ENCODE results near the gene RNF208. TPM values are rescaled to one million over a fixed set of nuclear protein-coding genes. Genes with fewer than 3 reads are reported as not detected.

Gene RNF208
- total and polyA plus RNA-seq, 9 of the 15 experiments (the other 6 are each of a cell fraction or from before 2014, with no cell fraction given), result 0.15 to 6.9 (median 0.50) TPM; not detected in 2

- FAIRE-seq (no peak), ATAC-seq (no peak), DNase-seq (ENCODE audit: extremely low read depth in 1 of 4, low spot score in 3 of 4) (peak in 1 of 4 experiments; percentile 29)
- peaks cover 4% of the 10 kb centered on the region for H3K9me1 ChIP-seq (ENCODE audit: control insufficient read depth, insufficient read depth, low read length)
- peak overlapping the region; percentile 42; the same call in 2 of the 3 replicates for H3K27ac ChIP-seq (ENCODE audit: extremely low read depth, low read depth, low read length)
- ChIA-PET POLR2A (interaction anchor here (1.3 kb wide), 1 partner anchor 47 kb away, joined by 5 read pairs; no protein-coding TSS in a partner anchor), CTCF (ENCODE audit: low intra/inter-chr PET ratio) (interaction anchor here (0.6 to 1.6 kb wide), 5 partner anchors 20 to 207 kb away, joined by 3 to 11 read pairs (median 4); partner anchors contain the start of genes ANAPC2, NELFB and SSNA1)
- H3K4me3 ChIP-seq, result no peak overlapping the region
- peak overlapping the region; percentile 40 for H3K4me2 ChIP-seq (ENCODE audit: insufficient read depth, low read length)
- in situ Hi-C loops (cut with MboI), result loop anchor here (25.0 kb wide), 1 partner anchor 448 kb away; the partner anchor contains the start of genes CCDC183 and TMEM141
- H2AFZ ChIP-seq (ENCODE audit: low read depth, low read length), result no peak overlapping the region
- H4K20me1 ChIP-seq (replicated peaks; ENCODE audit: control insufficient read depth, insufficient read depth, low read length), result no peaks in the 10 kb centered on the region
- H3K36me3 ChIP-seq (ENCODE audit: control insufficient read depth, insufficient read depth, low read length), result peaks cover 4% of the 10 kb centered on the region; the same call in 1 of the 3 replicates
- WGBS (ENCODE audit: insufficient coverage, low coverage, missing lambda C conversion rate), result 65% methylated on average over 33 of the region's 35 CpGs
- BruUV-seq (replicated peaks), result no TSS peak
- H3K9ac ChIP-seq (ENCODE audit: insufficient read depth in 1 of 2, low read depth in 2 of 2, low read length in 2 of 2), result peak overlapping the region; percentile 9 to 85; a peak in 2 of 4 replicates
- peaks cover 27% of the 10 kb centered on the region for H3K79me2 ChIP-seq (ENCODE audit: control insufficient read depth, insufficient read depth, low read length)
- intact Hi-C loops (cut with micrococcal nuclease), result no loop called here
- H3K4me1 ChIP-seq (replicated peaks in 1 of 2; ENCODE audit: control insufficient read depth in 2 of 2, insufficient read depth in 2 of 2, low read length in 2 of 2), result peaks cover 16 to 99% of the 10 kb centered on the region in 2 experiments
- no peaks in the 10 kb centered on the region for H3K9me3 ChIP-seq (replicated peaks; ENCODE audit: control insufficient read depth, insufficient read depth, low read depth, low read length)
- no peaks in the 10 kb centered on the region for H3K27me3 ChIP-seq (ENCODE audit: control insufficient read depth in 2 of 2, insufficient read depth in 2 of 2, low read length in 2 of 2)
- TF ChIP-seq FOXM1 (IDR thresholded peaks at IDR 0.05; ENCODE audit: low read depth) (no peak), FOXM1 (CRISPR knock-in tag; IDR thresholded peaks at IDR 0.05; ENCODE audit: low read depth) (no peak), CTCF (IDR thresholded peaks at IDR 0.05 in 2 of 3, conservative IDR thresholded peaks at IDR 0.05 in 1 of 3; ENCODE audit: insufficient read depth in 2 of 3, low read depth in 1 of 3, low read length in 3 of 3) (peak; percentile 18 to 36 (median 27); a peak in 3 of 6 replicates), PCBP1 (IDR thresholded peaks at IDR 0.05; ENCODE audit: low read depth, low read length, poor library complexity, severe bottlenecking) (no peak), RNF2 (IDR thresholded peaks at IDR 0.05) (no peak), ZNF398 (CRISPR knock-in tag; IDR thresholded peaks at IDR 0.05) (no peak), TEAD2 (tag; IDR thresholded peaks at IDR 0.05) (no peak), E2F6 (IDR thresholded peaks at IDR 0.05; ENCODE audit: borderline replicate concordance in 1 of 2, extremely low read depth in 1 of 2, insufficient read depth in 1 of 2, insufficient read length in 1 of 2, low read depth in 1 of 2, low read length in 1 of 2, poor library complexity in 1 of 2, severe bottlenecking in 1 of 2) (no peak), POLR2G (IDR thresholded peaks at IDR 0.05; ENCODE audit: low read depth, low read length) (peak; percentile 34), CEBPZ (IDR thresholded peaks at IDR 0.05; ENCODE audit: borderline replicate concordance, low read depth, low read length) (no peak)
These were observed 13.6 kb upstream of the RNF208 start for GRCh38 chr9:137235424-137236237.

All from K562 (cell line).